HepG2 (cell line): ENCODE measurements around the gene TRPC4AP. TPM values are rescaled to one million over a fixed set of nuclear protein-coding genes. Genes with fewer than 3 reads are reported as not detected.

ENCODE experiments used
- ADNP ChIP-seq: sonication (generic); formaldehyde crosslinking; IDR thresholded peaks from 2 replicates; pipeline ENCODE4 v1.4.0; 2020; ENCODE audit warnings: missing genetic modification reagents
- AGO1 ChIP-seq: fragments of 200-400 bp; formaldehyde crosslinking; IDR thresholded peaks from 2 replicates; pipeline ENCODE4 v1.6.1; 2017; ENCODE audit warnings: mild to moderate bottlenecking, low read depth, low read length, moderate library complexity; ENCODE audit not compliant: poor library complexity, severe bottlenecking
- AKAP8 ChIP-seq: sonication (generic); formaldehyde crosslinking; IDR thresholded peaks from 2 replicates; pipeline ENCODE4 v1.5.1; 2020; ENCODE audit warnings: mild to moderate bottlenecking, missing genetic modification reagents
- CREM ChIP-seq, 2 experiments: sonication (generic) in 1 of 2; formaldehyde crosslinking in 1 of 2; IDR thresholded peaks; 2 replicates each; pipeline versions ENCODE4 v1.4.0 to v1.6.1; 2016 to 2020; ENCODE audit warnings: antibody characterized with exemption in 1 of 2, mild to moderate bottlenecking in 1 of 2, missing genetic modification reagents in 1 of 2
- HCFC1 ChIP-seq: fragments of 150-350 bp; IDR thresholded peaks from 2 replicates; pipeline ENCODE4 v1.6.1; 2014; ENCODE audit warnings: low read depth, low read length
- PCBP2 ChIP-seq: fragments of 200-400 bp; formaldehyde crosslinking; optimal IDR thresholded peaks from 2 replicates; pipeline ENCODE3; 2018; ENCODE audit warnings: low read length, low read depth; ENCODE audit not compliant: poor library complexity, severe bottlenecking
- POLR2AphosphoS5 ChIP-seq: IDR thresholded peaks from 2 replicates; pipeline ENCODE4 v1.6.1; 2012; ENCODE audit warnings: low read depth, low read length
- RBM39 ChIP-seq: fragments of 200-400 bp; formaldehyde crosslinking; IDR thresholded peaks from one replicate; pipeline ENCODE4 v1.6.1; 2018; ENCODE audit warnings: antibody characterized with exemption, mild to moderate bottlenecking, low read depth, low read length; ENCODE audit not compliant: poor library complexity, severe bottlenecking
- SUZ12 ChIP-seq: fragments of 150-350 bp; IDR thresholded peaks from 2 replicates; pipeline ENCODE4 v1.6.1; 2014; ENCODE audit warnings: low read depth, low read length
- THRA ChIP-seq: sonication (generic); formaldehyde crosslinking; IDR thresholded peaks from 2 replicates; pipeline ENCODE4 v1.4.0; 2020; ENCODE audit warnings: missing genetic modification reagents, borderline replicate concordance
- UBTF ChIP-seq: sonication (generic); formaldehyde crosslinking; IDR thresholded peaks from 2 replicates; pipeline ENCODE4 v1.4.0; 2020; ENCODE audit warnings: mild to moderate bottlenecking, missing genetic modification reagents
- ZFYVE20 ChIP-seq: sonication (generic); formaldehyde crosslinking; IDR thresholded peaks from 2 replicates; pipeline ENCODE4 v1.8.0; 2023; ENCODE audit warnings: low read depth, mild to moderate bottlenecking, moderate library complexity, missing genetic modification reagents, borderline replicate concordance
- ZNF382 ChIP-seq: sonication (generic); formaldehyde crosslinking; IDR thresholded peaks from 2 replicates; pipeline ENCODE4 v1.5.0; 2020; ENCODE audit warnings: missing genetic modification reagents, mild to moderate bottlenecking, borderline replicate concordance
- ZNF720 ChIP-seq: sonication (generic); formaldehyde crosslinking; IDR thresholded peaks from 2 replicates; pipeline ENCODE4 v1.4.0; 2020; ENCODE audit warnings: missing genetic modification reagents
- ZNF747 ChIP-seq: sonication (generic); formaldehyde crosslinking; IDR thresholded peaks from 2 replicates; pipeline ENCODE4 v1.8.1; 2023; ENCODE audit warnings: missing genetic modification reagents, mild to moderate bottlenecking, borderline replicate concordance
- ZSCAN21 ChIP-seq: sonication (generic); formaldehyde crosslinking; IDR thresholded peaks from 2 replicates; pipeline ENCODE4 v1.8.0; 2022; ENCODE audit warnings: mild to moderate bottlenecking, missing genetic modification reagents, moderate library complexity, borderline replicate concordance
- ZXDC ChIP-seq: sonication (generic); formaldehyde crosslinking; IDR thresholded peaks from 2 replicates; pipeline ENCODE4 v1.5.0; 2020; ENCODE audit warnings: mild to moderate bottlenecking, missing genetic modification reagents
- polyA plus RNA-seq, 8 experiments: library from polyadenylated mRNA; depleted of rRNA in 3 of 8; stranded (reverse) in 7 of 8; unstranded in 1 of 8; fragments of >200 nt; fragmentation: Illumina TruSeq in 4 of 8; extraction: Trizol in 4 of 8; gene quantifications; 2 replicates each; pipeline versions ENCODE4 v1.2.1 to v1.2.3, GENCODE V29; 2011 to 2016; ENCODE audit warnings: low read depth in 4 of 8, missing spikeins in 1 of 8, mixed read lengths in 1 of 8; ENCODE audit not compliant: insufficient read depth in 1 of 8
- total RNA-seq, 5 experiments: library from RNA; depleted of rRNA; stranded (reverse); fragments of >200 nt; fragmentation: Illumina TruSeq; extraction: Trizol; gene quantifications; 2 replicates each; pipeline ENCODE4 v1.2.3, GENCODE V29; 2016; ENCODE audit warnings: low read depth in 1 of 5
- TF ChIP-seq, protein P1 (sequence below): sonication (generic); formaldehyde crosslinking; IDR thresholded peaks from 2 replicates; pipeline ENCODE4 v1.4.0; 2020; ENCODE audit warnings: missing genetic modification reagents, mild to moderate bottlenecking, borderline replicate concordance

The TRPC4AP gene
- total and polyA plus RNA-seq, 2 of the 13 experiments (the other 11 are each of a cell fraction or from before 2014, with no cell fraction given) = 136 to 137 TPM

- TF ChIP-seq ZNF382 (no peak), ZFYVE20 (CRISPR knock-in tag) (no peak), THRA (no peak), UBTF (CRISPR knock-in tag) (peak; percentile 36), SUZ12 (no peak), POLR2AphosphoS5 (no peak), ZSCAN21 (CRISPR knock-in tag) (no peak; the same call in 1 of the 2 replicates), ADNP (CRISPR knock-in tag) (no peak), ZNF747 (no peak), HCFC1 (no peak), RBM39 (no peak), AGO1 (no peak), PCBP2 (no peak), ZNF720 (CRISPR knock-in tag) (no peak), CREM (IDR thresholded peaks at IDR 0.05) (no peak), CREM (CRISPR knock-in tag; IDR thresholded peaks at IDR 0.05) (no peak), AKAP8 (no peak), ZXDC (CRISPR knock-in tag) (no peak)
- TF ChIP-seq, protein P1, sequence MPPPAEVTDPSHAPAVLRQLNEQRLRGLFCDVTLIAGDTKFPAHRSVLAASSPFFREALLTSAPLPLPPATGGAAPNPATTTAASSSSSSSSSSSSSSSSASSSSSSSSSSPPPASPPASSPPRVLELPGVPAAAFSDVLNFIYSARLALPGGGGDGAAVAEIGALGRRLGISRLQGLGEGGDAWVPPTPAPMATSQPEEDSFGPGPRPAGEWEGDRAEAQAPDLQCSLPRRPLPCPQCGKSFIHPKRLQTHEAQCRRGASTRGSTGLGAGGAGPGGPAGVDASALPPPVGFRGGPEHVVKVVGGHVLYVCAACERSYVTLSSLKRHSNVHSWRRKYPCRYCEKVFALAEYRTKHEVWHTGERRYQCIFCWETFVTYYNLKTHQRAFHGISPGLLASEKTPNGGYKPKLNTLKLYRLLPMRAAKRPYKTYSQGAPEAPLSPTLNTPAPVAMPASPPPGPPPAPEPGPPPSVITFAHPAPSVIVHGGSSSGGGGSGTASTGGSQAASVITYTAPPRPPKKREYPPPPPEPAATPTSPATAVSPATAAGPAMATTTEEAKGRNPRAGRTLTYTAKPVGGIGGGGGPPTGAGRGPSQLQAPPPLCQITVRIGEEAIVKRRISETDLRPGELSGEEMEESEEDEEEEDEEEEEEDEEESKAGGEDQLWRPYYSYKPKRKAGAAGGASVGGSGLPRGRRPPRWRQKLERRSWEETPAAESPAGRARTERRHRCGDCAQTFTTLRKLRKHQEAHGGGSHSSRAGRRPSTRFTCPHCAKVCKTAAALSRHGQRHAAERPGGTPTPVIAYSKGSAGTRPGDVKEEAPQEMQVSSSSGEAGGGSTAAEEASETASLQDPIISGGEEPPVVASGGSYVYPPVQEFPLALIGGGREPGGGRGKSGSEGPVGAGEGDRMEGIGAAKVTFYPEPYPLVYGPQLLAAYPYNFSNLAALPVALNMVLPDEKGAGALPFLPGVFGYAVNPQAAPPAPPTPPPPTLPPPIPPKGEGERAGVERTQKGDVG (CRISPR knock-in tag) = 0 out of 2 replicates have a peak, but pooled peaks have one; percentile 48
Measured at GRCh38 chr20:34994509-34995131, 98.0 kb downstream of the TRPC4AP start (continued).
